Measurements from ENCODE around the gene EED.

GRCh38 chr11:86209806-86210657 lies 34.5 kb upstream of the EED start:
- TF ChIP-seq, protein P1, sequence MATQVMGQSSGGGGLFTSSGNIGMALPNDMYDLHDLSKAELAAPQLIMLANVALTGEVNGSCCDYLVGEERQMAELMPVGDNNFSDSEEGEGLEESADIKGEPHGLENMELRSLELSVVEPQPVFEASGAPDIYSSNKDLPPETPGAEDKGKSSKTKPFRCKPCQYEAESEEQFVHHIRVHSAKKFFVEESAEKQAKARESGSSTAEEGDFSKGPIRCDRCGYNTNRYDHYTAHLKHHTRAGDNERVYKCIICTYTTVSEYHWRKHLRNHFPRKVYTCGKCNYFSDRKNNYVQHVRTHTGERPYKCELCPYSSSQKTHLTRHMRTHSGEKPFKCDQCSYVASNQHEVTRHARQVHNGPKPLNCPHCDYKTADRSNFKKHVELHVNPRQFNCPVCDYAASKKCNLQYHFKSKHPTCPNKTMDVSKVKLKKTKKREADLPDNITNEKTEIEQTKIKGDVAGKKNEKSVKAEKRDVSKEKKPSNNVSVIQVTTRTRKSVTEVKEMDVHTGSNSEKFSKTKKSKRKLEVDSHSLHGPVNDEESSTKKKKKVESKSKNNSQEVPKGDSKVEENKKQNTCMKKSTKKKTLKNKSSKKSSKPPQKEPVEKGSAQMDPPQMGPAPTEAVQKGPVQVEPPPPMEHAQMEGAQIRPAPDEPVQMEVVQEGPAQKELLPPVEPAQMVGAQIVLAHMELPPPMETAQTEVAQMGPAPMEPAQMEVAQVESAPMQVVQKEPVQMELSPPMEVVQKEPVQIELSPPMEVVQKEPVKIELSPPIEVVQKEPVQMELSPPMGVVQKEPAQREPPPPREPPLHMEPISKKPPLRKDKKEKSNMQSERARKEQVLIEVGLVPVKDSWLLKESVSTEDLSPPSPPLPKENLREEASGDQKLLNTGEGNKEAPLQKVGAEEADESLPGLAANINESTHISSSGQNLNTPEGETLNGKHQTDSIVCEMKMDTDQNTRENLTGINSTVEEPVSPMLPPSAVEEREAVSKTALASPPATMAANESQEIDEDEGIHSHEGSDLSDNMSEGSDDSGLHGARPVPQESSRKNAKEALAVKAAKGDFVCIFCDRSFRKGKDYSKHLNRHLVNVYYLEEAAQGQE (IDR thresholded peaks at IDR 0.05; ENCODE audit: borderline replicate concordance) = no peak
- TF ChIP-seq CTCF (IDR thresholded peaks at IDR 0.05; ENCODE audit: poor library complexity, severe bottlenecking) = no peak
- TF ChIP-seq EZH2 (IDR thresholded peaks at IDR 0.05; ENCODE audit: borderline replicate concordance, insufficient read depth, low read length, poor library complexity, severe bottlenecking) = no peak
- no peak for TF ChIP-seq POLR2AphosphoS5 (IDR thresholded peaks at IDR 0.05)
- TF ChIP-seq SMC3 (conservative IDR thresholded peaks at IDR 0.05; ENCODE audit: poor library complexity) = no peak
- no peak for TF ChIP-seq RAD21 (conservative IDR thresholded peaks at IDR 0.05)
